ENCODE measurements around the gene BCL11A.
A peak's percentile ranks its signal among the peaks of the same experiment; 100 is the strongest.

Gene BCL11A

GRCh38 chr2:60558536-60558935 lies 5.1 kb upstream of the BCL11A start:
- no peak for DNase-seq (ENCODE audit: low spot score)

- DNase-seq (ENCODE audit: low spot score), result no peak
Observed at GRCh38 chr2:60557486-60557864, 4.0 kb upstream of the BCL11A start.

GRCh38 chr2:60556576-60557485 lies 3.4 kb upstream of the BCL11A start:
- no peak for DNase-seq (ENCODE audit: low spot score)

GRCh38 chr2:60556175-60556574 lies 2.7 kb upstream of the BCL11A start:
- DNase-seq (ENCODE audit: low spot score), result no peak

- no peak for DNase-seq (ENCODE audit: low spot score)
Observed at GRCh38 chr2:60555783-60556139, 2.3 kb upstream of the BCL11A start.

GRCh38 chr2:60555066-60555782 lies 1.8 kb upstream of the BCL11A start:
- DNase-seq (ENCODE audit: low spot score), result peak; percentile 82

GRCh38 chr2:60554646-60555065 lies 1.2 kb upstream of the BCL11A start:
- peak; percentile 46 for DNase-seq (ENCODE audit: low spot score)

- DNase-seq (ENCODE audit: low spot score), result peak; percentile 38
Observed at GRCh38 chr2:60554074-60554645, 706 bp upstream of the BCL11A start.

- DNase-seq (ENCODE audit: low spot score), result no peak
Observed at GRCh38 chr2:60552851-60553494, 481 bp downstream of the BCL11A start.

- DNase-seq (ENCODE audit: low spot score), result no peak
Observed at GRCh38 chr2:60552078-60552850, 1.2 kb downstream of the BCL11A start.

- peak; percentile 26 for DNase-seq (ENCODE audit: low spot score)
Observed at GRCh38 chr2:60551240-60552077, 2.0 kb downstream of the BCL11A start.

GRCh38 chr2:60550984-60551239 lies 2.5 kb downstream of the BCL11A start:
- DNase-seq (ENCODE audit: low spot score), result no peak

GRCh38 chr2:60550178-60550983 lies 3.1 kb downstream of the BCL11A start:
- DNase-seq (ENCODE audit: low spot score), result peak; percentile 80

- no peak for DNase-seq (ENCODE audit: low spot score)
Observed at GRCh38 chr2:60549928-60550177, 3.6 kb downstream of the BCL11A start.

- no peak for DNase-seq (ENCODE audit: low spot score)
Observed at GRCh38 chr2:60549238-60549927, 4.1 kb downstream of the BCL11A start.

GRCh38 chr2:60548845-60549237 lies 4.6 kb downstream of the BCL11A start:
- no peak for DNase-seq (ENCODE audit: low spot score)

GRCh38 chr2:60548311-60548710 lies 5.1 kb downstream of the BCL11A start:
- DNase-seq (ENCODE audit: low spot score), result no peak

GRCh38 chr2:60547841-60548240 lies 5.6 kb downstream of the BCL11A start:
- no peak for DNase-seq (ENCODE audit: low spot score)

- DNase-seq (ENCODE audit: low spot score), result no peak
Observed at GRCh38 chr2:60546756-60547420, 6.6 kb downstream of the BCL11A start.
